WI38 (cell line): ENCODE measurements around the gene TM4SF4.

Experiments used
- H3K4me3 ChIP-seq: 2 replicates; pipeline ENCODE4 v1.5.1; 2011; ENCODE audit warnings: low read depth, mild to moderate bottlenecking, control low read depth, low read length
- TF ChIP-seq, protein P1 (sequence below): IDR thresholded peaks from 2 replicates; pipeline ENCODE4 v1.5.1; 2012; ENCODE audit warnings: low read depth, mild to moderate bottlenecking, control low read depth, low read length

The TM4SF4 gene

GRCh38 chr3:149448331-149448831 is 26.1 kb upstream of the TM4SF4 start:
- TF ChIP-seq, protein P1, sequence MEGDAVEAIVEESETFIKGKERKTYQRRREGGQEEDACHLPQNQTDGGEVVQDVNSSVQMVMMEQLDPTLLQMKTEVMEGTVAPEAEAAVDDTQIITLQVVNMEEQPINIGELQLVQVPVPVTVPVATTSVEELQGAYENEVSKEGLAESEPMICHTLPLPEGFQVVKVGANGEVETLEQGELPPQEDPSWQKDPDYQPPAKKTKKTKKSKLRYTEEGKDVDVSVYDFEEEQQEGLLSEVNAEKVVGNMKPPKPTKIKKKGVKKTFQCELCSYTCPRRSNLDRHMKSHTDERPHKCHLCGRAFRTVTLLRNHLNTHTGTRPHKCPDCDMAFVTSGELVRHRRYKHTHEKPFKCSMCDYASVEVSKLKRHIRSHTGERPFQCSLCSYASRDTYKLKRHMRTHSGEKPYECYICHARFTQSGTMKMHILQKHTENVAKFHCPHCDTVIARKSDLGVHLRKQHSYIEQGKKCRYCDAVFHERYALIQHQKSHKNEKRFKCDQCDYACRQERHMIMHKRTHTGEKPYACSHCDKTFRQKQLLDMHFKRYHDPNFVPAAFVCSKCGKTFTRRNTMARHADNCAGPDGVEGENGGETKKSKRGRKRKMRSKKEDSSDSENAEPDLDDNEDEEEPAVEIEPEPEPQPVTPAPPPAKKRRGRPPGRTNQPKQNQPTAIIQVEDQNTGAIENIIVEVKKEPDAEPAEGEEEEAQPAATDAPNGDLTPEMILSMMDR = no peak
- H3K4me3 ChIP-seq = no peak overlapping the region

GRCh38 chr3:149449182-149449581 is 25.3 kb upstream of the TM4SF4 start:
- TF ChIP-seq, protein P1 = no peak
- no peak overlapping the region for H3K4me3 ChIP-seq

GRCh38 chr3:149449799-149450198 is 24.7 kb upstream of the TM4SF4 start:
- TF ChIP-seq, protein P1 = no peak
- no peak overlapping the region for H3K4me3 ChIP-seq

DNA sequence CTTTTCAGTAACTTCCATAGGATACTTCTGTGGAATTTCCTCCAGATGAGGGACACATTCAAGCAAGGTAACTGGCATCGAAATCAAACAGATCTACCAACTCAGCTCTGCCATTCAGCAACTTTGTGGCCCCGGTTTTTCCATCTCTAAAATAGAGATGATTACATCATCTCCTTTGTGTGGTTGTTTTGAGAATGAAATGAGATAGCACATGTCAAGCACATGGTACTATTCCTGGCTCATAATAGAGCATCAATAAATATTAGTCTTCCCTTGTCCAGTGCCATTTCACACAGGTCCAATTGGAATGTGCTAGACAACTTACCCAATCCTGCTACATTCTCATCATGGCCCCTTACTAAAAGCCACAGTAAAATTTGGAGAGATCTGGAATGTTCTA is 24.2 kb upstream of the TM4SF4 start:
- TF ChIP-seq, protein P1 = no peak
- H3K4me3 ChIP-seq = no peak overlapping the region

DNA sequence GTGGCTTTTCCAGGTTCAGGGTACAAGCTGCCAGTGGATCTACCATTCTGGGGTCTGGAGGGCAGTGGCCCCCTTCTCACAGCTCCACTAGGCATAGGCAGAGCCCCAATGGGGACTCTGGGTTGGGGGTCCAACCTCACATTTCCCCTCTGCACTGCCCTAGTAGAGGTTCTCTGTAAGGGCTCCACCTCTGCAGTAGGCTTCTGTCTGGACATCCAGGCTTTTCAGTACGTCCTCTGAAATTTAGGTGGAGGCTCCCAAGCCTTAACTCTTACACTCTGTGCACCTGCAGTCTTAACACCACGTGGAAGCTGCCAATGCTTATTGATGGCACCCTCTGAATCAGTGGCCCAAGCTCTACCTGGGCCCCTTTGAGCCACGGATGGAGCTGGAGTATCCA is 22.5 kb upstream of the TM4SF4 start:
- TF ChIP-seq, protein P1 = no peak
- H3K4me3 ChIP-seq = no peak overlapping the region

DNA sequence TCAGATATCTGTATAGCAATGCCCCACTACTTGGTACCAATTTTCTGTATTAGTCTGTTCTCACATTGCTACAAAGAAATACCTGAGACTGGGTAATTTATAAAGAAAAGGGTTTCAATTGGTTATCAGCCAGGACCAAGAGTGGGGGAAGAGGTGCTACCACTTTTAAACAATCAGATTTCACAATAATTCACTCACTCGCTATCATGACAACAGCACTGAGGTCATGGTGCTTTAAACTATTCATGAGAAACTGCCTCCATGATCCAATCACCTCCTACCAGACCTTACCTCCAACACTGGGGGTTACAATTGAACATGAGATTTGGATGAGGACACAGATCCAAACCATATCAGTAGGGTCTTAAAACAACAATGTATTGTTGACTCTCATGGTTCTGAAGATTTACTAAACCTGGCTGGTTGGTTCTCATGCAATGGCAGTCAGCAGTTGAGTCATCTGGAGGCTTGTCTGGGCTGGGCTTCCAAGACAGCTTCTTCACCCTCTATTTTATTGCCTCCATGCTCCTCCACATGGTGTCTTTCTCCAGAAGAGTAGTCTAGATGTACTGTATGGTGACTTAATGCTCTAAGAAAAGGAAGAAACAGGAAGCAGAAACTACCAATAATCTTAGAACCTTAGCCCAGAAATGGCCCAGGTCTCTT is 21.2 kb upstream of the TM4SF4 start:
- TF ChIP-seq, protein P1 = no peak
- H3K4me3 ChIP-seq = no peak overlapping the region

- TF ChIP-seq, protein P1 = no peak
Measured at GRCh38 chr3:149454746-149455145, 19.8 kb upstream of the TM4SF4 start.

More at GRCh38 chr3:149454746-149455145, 19.8 kb upstream of the TM4SF4 start:
- H3K4me3 ChIP-seq = no peak overlapping the region
